AG09319 (cell line): Measurements from ENCODE around the gene PRKAG2.

Experiments used
- DNase-seq: peaks from one replicate; pipeline ENCODE4 v3.0.0-alpha.2; 2010; ENCODE audit warnings: low read depth; ENCODE audit errors: extremely low read depth
- TF ChIP-seq, protein P1 (sequence below): IDR thresholded peaks from 2 replicates; pipeline ENCODE4 v1.5.1; 2011; ENCODE audit warnings: low read depth, mild to moderate bottlenecking, inconsistent platforms, low read length, moderate library complexity

The PRKAG2 gene

DNA sequence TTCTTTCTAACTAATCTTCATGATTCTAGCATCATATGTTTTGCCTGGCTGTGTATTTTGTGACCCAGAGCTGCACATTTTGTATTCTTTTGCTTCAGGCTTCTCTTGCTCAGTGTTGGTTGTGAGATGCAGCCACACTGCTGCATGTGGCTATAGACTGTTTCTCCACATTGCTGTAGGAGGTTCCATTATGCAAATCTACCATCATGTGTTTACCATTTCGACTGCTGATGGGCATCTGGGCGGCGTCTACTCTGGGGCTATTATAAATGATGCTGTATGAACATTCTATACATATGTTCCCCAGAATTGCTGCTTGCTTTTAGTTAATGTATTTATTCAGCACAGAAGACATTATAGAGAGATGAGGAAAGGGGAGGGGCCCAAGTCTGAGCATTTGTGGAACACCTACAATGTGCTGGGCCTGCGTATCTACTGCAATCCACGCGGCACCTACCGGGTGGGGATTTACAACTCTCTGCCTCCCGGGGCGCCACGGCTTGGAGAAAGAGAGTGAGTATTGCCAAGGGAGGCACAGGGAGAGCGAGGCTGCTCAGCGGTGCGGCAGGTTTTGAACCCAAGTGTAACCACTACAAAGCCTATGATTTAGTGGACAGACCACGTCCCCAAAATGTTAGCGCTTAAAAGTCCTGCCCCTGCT is 172.5 kb downstream of the PRKAG2 start:
- TF ChIP-seq, protein P1, sequence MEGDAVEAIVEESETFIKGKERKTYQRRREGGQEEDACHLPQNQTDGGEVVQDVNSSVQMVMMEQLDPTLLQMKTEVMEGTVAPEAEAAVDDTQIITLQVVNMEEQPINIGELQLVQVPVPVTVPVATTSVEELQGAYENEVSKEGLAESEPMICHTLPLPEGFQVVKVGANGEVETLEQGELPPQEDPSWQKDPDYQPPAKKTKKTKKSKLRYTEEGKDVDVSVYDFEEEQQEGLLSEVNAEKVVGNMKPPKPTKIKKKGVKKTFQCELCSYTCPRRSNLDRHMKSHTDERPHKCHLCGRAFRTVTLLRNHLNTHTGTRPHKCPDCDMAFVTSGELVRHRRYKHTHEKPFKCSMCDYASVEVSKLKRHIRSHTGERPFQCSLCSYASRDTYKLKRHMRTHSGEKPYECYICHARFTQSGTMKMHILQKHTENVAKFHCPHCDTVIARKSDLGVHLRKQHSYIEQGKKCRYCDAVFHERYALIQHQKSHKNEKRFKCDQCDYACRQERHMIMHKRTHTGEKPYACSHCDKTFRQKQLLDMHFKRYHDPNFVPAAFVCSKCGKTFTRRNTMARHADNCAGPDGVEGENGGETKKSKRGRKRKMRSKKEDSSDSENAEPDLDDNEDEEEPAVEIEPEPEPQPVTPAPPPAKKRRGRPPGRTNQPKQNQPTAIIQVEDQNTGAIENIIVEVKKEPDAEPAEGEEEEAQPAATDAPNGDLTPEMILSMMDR, result no peak
- no peak for DNase-seq

DNA sequence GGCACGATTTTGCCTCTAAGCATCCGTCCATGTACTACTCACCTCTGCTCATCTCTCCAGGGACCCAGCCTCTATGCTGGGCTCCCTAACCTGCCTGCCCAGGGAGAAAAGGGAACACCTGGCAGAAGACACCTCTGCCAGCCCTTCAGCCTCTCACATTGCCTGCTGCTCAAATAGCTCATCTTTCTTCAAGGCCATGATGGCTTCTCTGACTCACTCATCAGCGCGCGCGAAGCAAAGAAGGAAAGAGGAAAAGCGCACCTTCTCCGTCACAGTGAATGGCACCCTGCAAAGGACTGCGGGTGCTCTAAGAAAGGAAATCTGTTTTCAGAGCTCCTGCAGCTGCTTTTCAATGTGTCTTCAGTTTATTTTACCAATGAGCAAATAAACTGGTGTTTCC is 174.0 kb downstream of the PRKAG2 start:
- TF ChIP-seq, protein P1, result no peak
- DNase-seq, result no peak

DNA sequence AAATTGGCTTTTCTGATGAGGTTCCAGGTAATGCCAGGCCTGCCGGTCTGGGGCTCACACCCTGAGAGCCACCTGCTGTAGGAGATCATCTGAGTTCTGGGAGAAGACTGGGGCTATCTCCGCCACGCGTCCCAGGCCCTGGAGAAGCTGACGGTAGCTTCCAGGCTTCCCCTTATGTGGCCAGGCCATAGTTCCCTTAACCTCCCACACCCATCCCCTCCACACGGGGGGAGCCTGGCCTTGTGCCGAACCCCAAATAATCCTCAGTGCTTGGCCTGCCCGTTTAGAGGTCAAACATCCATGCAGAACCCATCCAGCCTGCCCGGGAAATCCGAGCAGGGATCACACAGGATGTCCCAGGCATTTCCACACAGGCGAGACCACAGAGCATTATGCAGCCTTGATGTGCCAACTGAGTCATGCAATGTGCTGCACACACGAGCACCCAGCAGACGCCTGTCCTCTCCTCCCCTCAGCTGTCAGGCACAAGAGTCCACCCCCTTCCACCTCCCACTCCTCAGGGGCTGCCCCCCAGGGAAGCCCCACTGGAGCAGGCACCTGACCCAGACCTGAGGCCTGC is 176.2 kb downstream of the PRKAG2 start:
- TF ChIP-seq, protein P1, result no peak
- DNase-seq, result no peak

DNA sequence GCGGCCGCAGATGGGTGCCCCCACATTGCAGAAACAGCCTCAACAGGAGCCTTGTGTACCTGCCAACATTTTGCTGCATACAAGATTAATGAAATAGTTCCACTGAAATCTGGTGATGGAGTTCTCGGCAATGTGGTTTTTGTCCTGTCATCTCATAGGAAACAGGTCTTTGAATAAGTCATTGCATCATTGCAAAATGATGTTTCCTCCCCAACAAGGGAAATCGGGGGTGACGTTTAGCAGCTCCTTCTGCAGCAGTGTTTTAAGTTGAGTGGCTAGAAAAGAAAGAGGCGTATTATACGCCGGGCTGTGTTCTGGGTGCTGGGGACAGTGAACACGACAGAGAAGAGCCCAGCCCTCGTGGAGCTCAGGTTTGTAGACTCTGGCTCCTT is 177.0 kb downstream of the PRKAG2 start:
- no peak for DNase-seq
- TF ChIP-seq, protein P1, result no peak

DNA sequence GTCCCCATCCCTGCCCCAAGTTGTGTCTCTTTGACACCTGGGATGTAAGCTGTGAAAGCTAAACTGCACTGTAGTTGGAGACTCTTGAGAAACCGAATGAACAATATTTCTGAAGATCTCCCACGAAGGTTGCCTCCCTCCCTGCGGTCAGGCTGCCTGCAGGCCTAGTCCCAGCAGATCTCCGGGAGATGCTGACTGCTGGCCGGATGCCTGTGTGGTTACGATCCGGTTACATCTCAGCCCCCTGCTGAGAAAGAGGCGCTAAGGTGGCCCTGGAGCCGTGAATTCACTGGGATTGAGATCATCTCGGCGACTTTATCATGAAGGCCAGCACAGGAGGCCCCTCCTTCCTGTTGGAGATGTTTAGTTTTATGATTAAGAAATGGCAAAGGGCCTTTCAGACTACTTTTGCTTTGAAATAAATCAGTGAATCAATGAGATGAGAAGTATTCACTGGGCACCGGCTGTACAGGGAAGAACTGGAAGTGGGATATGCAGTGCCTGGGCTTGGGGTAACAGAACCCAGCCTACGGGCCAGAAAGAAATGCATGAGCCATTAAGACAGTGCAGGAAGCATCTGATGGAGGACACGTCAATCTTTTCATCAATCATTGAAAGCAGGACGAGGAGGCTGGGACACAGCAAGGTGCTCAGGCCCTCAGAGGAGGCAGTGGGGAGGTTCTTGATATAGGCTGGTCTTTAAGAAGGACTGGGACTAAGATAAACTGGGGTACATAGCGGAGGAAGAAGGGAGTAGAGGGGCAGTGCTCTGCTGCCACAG is 177.6 kb downstream of the PRKAG2 start:
- TF ChIP-seq, protein P1, result no peak
- peak; percentile 32 for DNase-seq

DNA sequence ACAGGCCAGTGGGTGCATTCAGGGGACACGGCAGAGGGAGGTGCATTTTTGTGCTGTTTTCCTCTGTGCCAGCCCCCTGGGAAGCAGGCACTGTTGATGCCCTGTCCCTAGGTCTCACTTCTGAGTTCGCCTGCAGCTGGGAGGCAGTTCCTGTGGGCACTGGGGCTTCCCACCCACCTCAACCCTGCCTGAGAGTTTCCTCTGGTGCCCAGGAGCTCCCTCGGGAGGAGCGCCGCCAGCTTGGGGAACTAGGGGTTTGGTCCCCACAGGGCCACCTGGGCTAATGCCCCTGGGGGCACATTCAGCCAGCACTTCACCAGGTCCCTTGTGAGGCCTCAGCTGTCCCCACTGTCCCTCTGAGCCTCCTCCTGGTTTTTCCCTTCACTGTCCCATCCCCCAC is 179.0 kb downstream of the PRKAG2 start:
- TF ChIP-seq, protein P1, result no peak
- no peak for DNase-seq

DNA sequence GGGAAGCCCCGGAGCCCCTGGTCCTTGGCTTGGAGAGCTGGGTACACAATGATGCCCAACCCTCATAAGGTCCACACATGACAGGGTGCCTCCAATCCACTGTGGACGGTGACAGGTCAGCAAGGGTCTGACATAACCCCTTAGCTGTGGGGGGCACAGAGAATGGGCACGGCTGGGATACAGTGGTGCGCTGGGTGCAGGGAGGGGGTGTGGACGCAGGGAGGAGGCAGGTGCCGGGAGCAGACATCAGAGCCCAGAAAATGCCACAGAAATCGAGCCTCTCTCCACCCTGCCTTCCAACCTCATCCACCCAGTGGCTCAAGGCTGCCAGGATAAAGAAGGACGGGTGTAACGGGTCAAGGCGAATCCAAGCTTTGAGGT is 179.4 kb downstream of the PRKAG2 start:
- TF ChIP-seq, protein P1, result no peak
- DNase-seq, result no peak
